GM08714 (cell line): ENCODE data around the gene SH3PXD2A.

Source experiments
- H3K4me3 ChIP-seq: fragments of 200-500 bp; sonication (Bioruptor generic); 2 replicates; pipeline ENCODE4 v1.5.1; 2014; ENCODE audit warnings: mild to moderate bottlenecking, low read length, inconsistent platforms
- ZNF274 ChIP-seq: IDR thresholded peaks from 2 replicates; pipeline ENCODE4 v1.6.1; 2012; ENCODE audit warnings: mild to moderate bottlenecking, low read depth, low read length

The SH3PXD2A gene

DNA sequence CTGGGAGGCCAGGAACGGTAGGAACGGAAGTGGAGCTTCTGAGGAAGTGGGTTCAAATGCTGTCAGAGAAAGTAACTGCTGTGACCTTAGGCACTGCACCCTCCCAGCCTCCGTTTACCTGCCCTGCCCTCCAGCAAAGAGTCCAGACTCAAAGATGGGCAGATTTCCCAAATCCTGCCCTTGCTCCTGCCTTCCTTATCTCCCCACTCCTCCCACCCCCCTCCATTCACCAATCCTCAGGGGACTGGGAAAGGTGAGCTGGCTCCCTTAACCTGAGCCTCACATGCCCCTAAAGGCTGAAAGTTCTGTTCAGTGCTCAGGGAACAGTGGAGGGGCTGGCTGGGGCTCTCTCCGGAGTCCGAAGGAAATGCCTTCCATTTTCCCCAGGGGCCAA lies 161.6 kb downstream of the SH3PXD2A start:
- TF ChIP-seq ZNF274 = no peak
- H3K4me3 ChIP-seq = peak overlapping the region; percentile 59; the same call in 1 of the 2 replicates

DNA sequence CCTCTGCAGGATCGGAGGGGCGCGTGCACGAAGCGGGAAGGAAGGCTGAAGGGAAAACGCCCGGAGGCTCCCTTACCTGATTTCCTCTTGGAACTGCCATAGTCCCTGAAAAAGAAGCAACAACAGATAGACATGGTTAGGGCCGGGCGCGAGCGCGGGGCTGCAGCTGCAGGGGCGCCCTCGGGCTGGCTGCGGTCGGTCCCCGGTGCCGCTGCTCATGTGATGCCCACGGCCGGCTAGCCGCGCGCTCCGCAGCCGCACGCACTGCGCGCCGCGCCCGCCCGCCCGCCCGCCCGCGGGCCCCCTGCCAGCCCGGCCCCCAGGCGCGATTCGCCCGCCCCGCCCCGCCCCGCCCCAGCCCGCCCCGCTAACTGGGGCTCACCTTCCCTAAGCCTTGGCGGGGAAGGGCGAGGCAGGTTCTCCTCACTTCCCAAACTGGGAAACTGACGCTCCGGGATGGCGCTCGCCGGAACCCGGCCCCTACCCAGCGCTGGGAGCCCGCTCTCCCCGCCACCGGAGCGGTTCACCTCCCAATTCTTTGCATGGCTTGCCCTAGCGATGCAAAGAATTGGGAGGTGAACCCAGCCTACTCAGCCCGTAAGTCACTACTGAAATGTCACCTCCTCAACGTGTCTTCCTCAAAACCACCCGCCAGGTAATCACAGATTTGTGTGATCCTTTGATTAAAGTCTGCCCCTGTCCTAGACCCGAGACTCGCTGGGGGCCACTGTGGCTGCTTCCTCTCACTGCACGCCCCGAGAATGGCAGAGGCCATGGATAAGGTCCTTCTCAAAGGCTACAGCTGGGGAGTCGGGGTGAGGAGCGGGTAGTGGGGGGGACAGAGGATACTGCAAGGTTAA lies 162.2 kb downstream of the SH3PXD2A start:
- H3K4me3 ChIP-seq = peak overlapping the region; percentile 68; the same call in 1 of the 2 replicates
- no peak for TF ChIP-seq ZNF274

DNA sequence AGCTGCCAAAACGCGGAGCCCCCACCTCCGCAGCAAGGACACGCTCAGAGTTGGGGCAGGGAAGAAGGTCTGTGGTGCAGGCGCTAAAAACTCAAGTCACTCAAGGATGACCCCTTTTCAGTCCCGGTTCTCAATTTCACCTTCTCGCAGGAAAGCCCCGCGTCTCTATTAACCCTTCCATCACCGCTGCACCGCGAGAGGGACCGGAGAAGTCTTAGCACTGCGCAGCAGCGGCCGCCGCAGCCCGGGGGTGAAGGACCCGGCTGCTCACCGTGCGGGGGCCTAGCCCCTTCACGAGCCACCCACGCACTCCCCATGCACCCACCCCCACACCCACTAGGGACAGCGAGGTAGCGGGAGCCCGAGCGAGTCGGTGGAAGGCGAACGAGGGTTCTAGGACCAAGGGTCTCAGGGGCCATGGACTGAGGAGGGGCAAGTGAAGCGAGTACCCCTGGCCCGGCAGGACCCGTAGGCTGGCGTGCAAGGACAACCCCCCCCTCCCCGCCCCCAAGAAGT lies 162.9 kb downstream of the SH3PXD2A start:
- H3K4me3 ChIP-seq = peak overlapping the region; percentile 68; the same call in 1 of the 2 replicates

DNA sequence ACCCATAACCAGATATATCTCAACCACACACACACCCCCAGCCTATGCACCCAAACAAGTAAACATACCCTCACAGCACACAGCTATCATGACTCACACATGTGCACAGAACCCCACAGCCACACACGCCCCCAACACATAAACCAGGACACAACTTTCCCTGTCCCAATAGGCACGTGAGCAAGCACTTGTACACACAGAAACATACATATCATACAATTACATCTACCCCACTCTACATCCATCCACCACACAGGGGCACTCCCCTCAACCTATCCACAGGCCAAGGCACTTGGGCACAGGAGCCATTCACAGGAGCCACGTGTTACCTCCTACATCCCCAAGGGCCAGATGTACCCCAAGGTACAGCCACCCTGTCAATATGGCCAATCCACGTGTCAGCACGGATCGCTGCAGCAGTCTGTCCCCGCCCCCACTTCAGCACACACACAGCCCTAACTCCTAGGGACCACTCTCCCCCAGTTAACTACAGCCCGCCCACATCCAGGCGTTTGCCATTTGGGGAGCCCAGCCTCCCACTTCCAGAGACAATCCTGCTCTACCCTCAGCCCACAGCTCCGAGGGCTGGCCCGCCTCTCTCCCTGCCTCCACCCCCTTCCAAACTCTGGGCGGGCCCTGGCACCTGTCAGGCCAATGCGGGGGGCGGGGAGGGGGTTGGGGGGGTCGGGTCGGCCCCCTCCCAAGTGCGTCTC lies 163.5 kb downstream of the SH3PXD2A start:
- H3K4me3 ChIP-seq = peak overlapping the region; percentile 46; the same call in 1 of the 2 replicates
- TF ChIP-seq ZNF274 = no peak

More for the DNA sequence above, 162.9 kb downstream of the SH3PXD2A start:
- no peak for TF ChIP-seq ZNF274

DNA sequence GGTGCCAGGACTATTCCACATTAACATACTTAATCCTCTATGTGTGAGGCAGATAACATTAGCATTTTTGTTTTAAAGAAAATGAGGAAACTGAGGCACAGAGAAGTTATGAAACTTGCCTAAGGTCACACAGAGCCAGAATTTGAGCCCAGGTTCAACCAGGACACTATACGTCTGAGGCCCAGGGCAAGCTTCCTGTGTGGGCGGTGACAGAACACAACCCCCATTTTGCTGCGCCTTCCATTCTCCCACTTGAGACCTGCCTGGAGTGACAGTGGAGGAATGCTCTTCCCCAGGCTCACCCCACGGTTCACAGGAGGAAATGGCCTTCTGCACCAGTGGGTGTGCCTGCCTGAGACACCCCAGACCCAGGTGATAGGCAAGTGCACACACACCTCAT lies 164.1 kb downstream of the SH3PXD2A start:
- TF ChIP-seq ZNF274 = no peak
- H3K4me3 ChIP-seq = peak overlapping the region; percentile 46; the same call in 1 of the 2 replicates

DNA sequence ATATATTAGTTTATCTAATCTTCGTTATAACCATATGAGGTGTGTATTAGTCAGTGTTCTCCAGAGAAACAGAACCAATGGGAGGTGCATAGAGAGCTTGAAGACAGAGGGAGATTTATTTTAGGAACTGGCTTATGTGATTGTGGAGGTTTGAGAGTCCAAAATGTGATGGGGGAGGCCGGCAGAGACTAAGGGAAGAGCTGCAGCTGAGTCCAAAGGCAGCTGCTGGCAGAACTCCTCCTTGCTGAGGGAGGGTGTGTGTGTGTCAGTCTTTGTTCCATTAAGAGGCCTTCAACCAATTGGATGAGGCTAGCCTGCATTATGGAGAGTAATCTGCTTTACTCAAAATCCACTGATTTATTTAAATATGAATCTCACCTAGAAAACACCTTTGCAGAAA lies 165.1 kb downstream of the SH3PXD2A start:
- TF ChIP-seq ZNF274 = no peak
- H3K4me3 ChIP-seq = no peak overlapping the region

DNA sequence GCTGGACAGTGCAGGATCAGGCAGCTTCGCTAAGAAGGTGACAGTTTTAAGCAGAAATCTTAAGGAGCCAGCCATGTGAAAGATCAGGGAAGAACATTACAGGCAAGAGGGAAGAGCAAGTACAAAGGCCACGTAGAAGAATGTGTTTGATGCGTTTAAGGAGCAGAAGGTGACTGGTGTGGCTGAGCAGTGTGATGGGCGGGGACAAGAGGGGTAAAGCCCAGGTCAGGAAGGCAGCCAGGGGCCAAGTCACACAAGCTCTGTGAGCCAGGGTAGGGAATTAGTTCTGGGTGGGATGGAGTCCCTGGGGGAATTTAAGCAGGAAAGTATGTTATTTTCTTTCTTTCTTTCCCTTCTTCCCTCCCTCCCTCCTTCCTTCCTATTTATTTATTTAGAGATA lies 166.9 kb downstream of the SH3PXD2A start:
- TF ChIP-seq ZNF274 = no peak
- H3K4me3 ChIP-seq = no peak overlapping the region

DNA sequence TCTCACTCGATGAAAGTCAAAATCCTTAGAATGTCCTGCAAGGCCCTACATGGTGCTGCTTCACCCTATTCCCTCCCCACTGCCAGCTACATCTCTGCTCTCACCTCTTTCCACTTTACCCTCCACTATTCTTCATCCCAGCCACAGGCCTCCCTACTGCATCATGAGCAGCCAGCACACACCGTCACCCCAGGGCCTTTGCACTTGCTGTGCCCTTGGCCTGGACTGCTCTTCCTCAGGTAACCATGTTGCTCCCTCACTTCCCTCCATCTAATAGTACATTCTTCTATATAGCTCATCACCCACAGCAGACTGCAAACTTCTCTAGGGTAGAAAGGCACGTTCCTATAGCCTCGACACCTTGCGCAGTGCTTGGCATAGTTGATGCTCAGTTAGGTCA lies 167.7 kb downstream of the SH3PXD2A start:
- TF ChIP-seq ZNF274 = no peak
- no peak overlapping the region for H3K4me3 ChIP-seq

DNA sequence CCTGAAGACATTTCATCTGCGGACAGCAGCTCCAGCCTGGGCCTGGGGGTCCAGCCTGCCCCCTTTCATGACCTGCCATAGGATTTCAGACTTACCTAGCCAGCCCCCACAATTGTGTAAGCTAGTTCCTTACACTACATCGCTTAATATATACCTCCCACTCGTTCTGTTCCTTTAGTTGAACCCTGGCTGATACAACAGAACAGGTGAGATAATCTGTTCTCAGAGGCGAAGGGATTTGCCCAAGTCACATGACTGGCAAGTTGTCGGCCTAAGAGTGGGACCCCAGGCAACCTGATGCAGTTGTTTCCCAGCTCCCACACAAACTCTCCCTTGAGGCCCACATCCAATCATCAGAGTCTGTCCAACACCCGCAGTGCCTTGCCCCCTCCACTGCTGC lies 168.2 kb downstream of the SH3PXD2A start:
- no peak for TF ChIP-seq ZNF274
- H3K4me3 ChIP-seq = no peak overlapping the region

DNA sequence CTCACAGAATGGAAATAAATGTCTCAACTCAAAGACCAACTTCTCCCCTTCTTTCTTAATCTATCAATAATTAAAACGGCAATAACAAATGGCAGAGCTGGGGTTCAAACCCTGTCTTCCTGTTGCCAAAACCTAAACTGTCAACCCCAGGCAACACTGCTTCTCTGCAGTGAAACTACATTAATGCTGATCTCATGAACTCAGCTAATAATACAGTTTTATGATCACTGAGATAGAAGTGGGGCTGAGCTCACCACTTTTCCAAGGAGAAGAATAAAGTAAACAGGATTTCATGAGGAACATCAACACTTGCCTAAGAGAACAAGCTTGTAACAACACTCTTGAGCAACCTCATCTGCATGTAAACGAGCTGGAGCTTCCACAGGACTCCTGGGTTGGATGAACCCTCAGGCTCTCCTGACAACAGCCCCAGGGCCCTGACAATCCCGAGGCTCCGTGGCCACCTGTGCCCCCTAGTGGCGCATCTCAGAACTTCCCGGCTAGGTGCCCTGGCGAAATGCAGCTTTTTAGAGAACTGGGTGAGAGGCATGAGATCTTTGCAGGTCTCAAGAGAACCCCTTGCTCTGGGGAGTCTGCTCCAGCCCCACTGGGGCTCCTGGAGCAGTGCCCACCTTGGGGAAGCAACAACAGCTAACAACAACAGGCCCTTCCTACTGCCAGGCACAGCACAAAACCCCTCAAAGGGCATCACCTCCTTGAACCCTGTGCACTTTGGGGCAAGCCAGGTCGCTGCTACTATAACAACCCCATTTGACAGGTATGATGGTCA lies 169.3 kb downstream of the SH3PXD2A start:
- H3K4me3 ChIP-seq = no peak overlapping the region
- no peak for TF ChIP-seq ZNF274

DNA sequence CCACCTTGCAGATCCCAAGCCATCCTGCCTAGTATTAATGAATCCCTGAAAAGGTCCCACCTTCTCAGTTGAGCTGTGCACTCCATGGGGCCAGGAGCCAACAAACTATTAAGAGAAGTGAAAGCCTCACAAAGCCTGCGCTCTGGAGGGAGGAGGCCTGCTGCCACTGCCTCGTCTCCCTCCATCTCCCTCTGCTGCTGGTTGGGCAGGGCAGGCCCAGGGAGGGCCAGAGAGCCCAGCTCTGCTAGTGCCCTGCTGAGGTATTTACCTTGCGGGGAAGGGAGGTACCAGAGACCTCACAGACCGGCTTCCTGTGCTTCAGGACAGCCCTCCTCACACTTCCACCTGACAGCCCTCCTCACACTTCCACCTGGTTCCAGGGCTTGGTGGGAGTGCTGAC lies 171.5 kb downstream of the SH3PXD2A start:
- no peak for TF ChIP-seq ZNF274
- no peak overlapping the region for H3K4me3 ChIP-seq

DNA sequence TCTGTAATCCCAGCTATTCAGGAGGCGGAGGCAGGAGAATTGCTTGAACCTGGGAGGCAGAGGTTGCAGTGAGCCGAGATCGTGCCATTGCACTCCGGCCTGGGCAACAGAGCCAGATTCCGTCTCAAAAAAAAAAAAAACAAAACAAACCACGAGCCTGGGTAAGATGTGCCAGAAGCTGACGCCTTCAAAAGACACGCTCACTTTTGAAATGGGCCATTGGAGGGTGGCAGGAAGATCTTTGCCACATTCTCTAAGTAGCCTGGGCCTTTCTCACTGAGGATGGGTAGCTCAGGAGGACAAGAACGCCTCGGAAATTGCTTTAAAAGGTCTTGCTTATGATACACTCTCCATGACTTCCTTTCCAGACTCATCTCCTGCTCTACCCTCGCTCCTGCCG lies 172.7 kb downstream of the SH3PXD2A start:
- no peak for TF ChIP-seq ZNF274
- H3K4me3 ChIP-seq = no peak overlapping the region

DNA sequence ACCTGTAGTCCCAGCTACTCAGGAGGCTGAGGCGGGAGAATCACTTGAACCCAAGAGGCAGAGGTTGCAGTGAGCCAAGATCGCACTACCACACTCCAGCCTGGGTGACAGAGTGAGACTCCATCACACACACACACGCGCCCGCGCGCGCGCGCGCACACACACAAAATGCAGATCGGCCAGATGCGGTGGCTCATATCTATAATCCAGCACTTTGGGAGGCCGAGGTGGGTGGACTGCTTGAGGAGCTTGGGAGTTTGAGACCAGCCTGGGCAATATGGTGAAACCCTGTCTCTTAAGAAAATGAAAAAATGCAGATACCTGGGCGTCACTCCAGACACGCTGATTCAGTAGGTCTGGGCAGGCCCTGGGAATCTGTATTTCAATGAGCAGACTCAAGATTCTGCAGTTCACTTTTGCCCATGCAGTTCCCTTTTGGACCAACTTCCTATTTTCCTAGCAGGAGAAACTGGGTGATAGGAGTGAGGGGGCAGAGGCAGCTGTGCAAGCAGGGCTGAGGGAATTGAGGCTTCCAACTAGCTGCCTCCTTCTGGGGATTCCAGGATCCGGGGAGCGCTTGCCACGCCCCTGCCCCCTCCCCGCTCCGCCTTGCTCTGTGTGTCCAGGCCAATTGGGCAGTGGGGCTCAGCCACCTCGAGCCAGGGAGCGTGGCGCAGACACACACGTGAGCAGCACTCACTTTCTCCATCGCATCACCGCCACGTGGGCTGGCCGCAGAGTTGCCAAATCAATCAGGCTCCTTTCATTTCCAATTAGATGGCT lies 173.6 kb downstream of the SH3PXD2A start:
- no peak for TF ChIP-seq ZNF274
- no peak overlapping the region for H3K4me3 ChIP-seq
